ENCODE measurements around the gene NMRAL1.

NMRAL1 gene

DNA sequence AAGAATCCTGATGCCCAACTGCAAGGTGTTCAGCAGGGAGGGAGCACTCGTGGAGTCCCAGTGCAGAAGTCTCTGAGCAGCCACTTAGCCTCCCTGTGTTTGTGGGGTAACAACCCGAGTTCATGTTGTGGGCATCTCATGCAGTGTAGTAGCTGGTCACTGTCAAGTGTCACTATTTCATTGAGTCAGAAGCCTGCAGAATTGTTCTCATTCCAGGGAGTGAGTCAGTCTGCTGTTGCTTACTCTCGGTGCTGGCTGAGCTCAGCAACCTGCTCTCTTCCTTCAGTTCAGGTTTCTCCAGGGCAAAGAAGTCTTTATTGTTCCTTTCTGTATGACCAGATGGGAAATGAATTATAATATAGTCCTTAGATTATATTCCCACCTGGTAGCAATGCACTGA is 25.8 kb upstream of the NMRAL1 start:
- Histone ChIP-seq H3K27me3 (no peaks in the 10 kb centered on the region), H3K27ac (peak overlapping the region; percentile 41)

DNA sequence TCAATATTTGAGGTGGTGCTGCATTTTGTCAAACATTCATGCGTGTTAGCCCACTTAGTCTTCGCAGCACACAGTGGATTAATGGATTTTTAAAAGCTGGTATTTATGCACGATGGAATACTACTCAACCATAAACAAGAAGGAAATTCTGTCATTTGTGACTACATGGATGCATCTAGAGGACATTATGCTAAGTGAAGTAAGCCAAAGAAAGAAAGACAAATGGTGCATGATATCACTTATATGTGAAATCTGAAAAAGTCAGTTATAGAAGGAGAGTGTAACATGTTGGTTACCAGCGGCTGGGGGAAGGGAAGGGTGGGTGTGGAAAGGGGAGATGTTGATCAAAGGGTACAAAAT is 24.8 kb upstream of the NMRAL1 start:
- TF ChIP-seq CTCF (IDR thresholded peaks at IDR 0.05): no peak
- H3K27ac ChIP-seq: no peak overlapping the region

More for the DNA sequence above, 25.8 kb upstream of the NMRAL1 start:
- TF ChIP-seq CTCF (IDR thresholded peaks at IDR 0.05): no peak
- H3K4me1 ChIP-seq (ENCODE audit: control insufficient read depth in 1 of 2, insufficient read depth in 1 of 2, low read depth in 1 of 2, low read length in 1 of 2): peaks cover 17 to 23% of the 10 kb centered on the region in 2 experiments
- H3K36me3 ChIP-seq: peaks cover 13% of the 10 kb centered on the region
- H3K9me3 ChIP-seq: no peaks in the 10 kb centered on the region
- no peak overlapping the region for H3K4me3 ChIP-seq (ENCODE audit: low read depth in 1 of 2, low read length in 1 of 2)

GRCh38 chr16:4498546-4499195 is 24.2 kb upstream of the NMRAL1 start:
- Histone ChIP-seq H3K36me3 (peaks cover 13% of the 10 kb centered on the region), H3K27me3 (no peaks in the 10 kb centered on the region), H3K4me3 (ENCODE audit: low read depth in 1 of 2, low read length in 1 of 2) (no peak overlapping the region), H3K4me1 (ENCODE audit: control insufficient read depth in 1 of 2, insufficient read depth in 1 of 2, low read depth in 1 of 2, low read length in 1 of 2) (peaks cover 1 to 7% of the 10 kb centered on the region in 2 experiments), H3K27ac (no peak overlapping the region), H3K9me3 (no peaks in the 10 kb centered on the region)
- TF ChIP-seq CTCF (IDR thresholded peaks at IDR 0.05): no peak

More for the DNA sequence above, 24.8 kb upstream of the NMRAL1 start:
- Histone ChIP-seq H3K27me3 (no peaks in the 10 kb centered on the region), H3K4me1 (ENCODE audit: control insufficient read depth in 1 of 2, insufficient read depth in 1 of 2, low read depth in 1 of 2, low read length in 1 of 2) (peaks cover 6 to 12% of the 10 kb centered on the region in 2 experiments), H3K9me3 (no peaks in the 10 kb centered on the region), H3K36me3 (peaks cover 13% of the 10 kb centered on the region), H3K4me3 (ENCODE audit: low read depth in 1 of 2, low read length in 1 of 2) (no peak overlapping the region)

DNA sequence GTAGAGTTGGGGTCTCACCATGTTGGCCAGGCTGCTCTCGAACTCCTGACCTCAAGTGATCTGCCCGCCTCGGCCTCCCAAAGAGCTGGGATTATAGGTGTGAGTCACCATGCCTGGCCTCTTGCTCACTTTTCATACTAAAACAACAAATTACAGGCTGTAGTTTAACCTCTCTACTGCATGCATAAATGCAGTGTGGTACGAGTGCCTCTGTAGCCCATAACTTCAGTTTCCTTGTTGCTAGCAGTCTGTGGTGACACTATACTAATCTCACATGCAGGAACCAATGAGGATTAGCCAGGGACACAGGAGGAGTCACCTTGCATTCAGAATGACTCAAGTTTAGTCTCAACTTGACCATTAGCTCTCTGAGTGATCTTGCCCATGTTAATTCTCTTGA is 21.9 kb upstream of the NMRAL1 start:
- Histone ChIP-seq H3K4me1 (ENCODE audit: control insufficient read depth in 1 of 2, insufficient read depth in 1 of 2, low read depth in 1 of 2, low read length in 1 of 2) (no peaks in the 10 kb centered on the region), H3K27me3 (no peaks in the 10 kb centered on the region), H3K4me3 (ENCODE audit: low read depth in 1 of 2, low read length in 1 of 2) (no peak overlapping the region), H3K27ac (no peak overlapping the region), H3K36me3 (peaks cover 20% of the 10 kb centered on the region), H3K9me3 (no peaks in the 10 kb centered on the region)
- TF ChIP-seq CTCF (IDR thresholded peaks at IDR 0.05): no peak

GRCh38 chr16:4495766-4496165 is 21.3 kb upstream of the NMRAL1 start:
- Histone ChIP-seq H3K27ac (peak overlapping the region; percentile 44), H3K36me3 (peaks cover 20% of the 10 kb centered on the region), H3K27me3 (no peaks in the 10 kb centered on the region), H3K4me1 (ENCODE audit: control insufficient read depth in 1 of 2, insufficient read depth in 1 of 2, low read depth in 1 of 2, low read length in 1 of 2) (no peaks in the 10 kb centered on the region), H3K9me3 (no peaks in the 10 kb centered on the region), H3K4me3 (ENCODE audit: low read depth in 1 of 2, low read length in 1 of 2) (no peak overlapping the region)
- TF ChIP-seq CTCF (IDR thresholded peaks at IDR 0.05): no peak
